HEK293 (cell line): ENCODE data around the gene PCGF1.

Source experiments
- CTCF ChIP-seq: fragments of 450-650 bp; formaldehyde crosslinking; IDR thresholded peaks from 2 replicates; pipeline ENCODE4 v1.5.1; 2016; ENCODE audit warnings: missing biosample characterization, missing genetic modification characterization
- ZNF133 ChIP-seq: fragments of 450-650 bp; formaldehyde crosslinking; IDR thresholded peaks from 2 replicates; pipeline ENCODE4 v1.5.1; 2016; ENCODE audit warnings: missing biosample characterization, missing genetic modification characterization

- TF ChIP-seq ZNF133 (tag by site-specific recombination) (no peak), CTCF (tag by site-specific recombination) (no peak)
Observed at GRCh38 chr2:74536166-74536950, 28.9 kb upstream of the PCGF1 start.
